ENCODE measurements around the gene SH2D3A.
"Not testable (repeated sequence)": the region's sequence is repeated elsewhere in the genome, so short reads cannot be mapped to it uniquely, and the experiment has no call there.

- not testable (repeated sequence) for TF ChIP-seq POLR2A (IDR thresholded peaks at IDR 0.05; ENCODE audit: extremely low read depth, insufficient read length)
- TF ChIP-seq, protein P1, sequence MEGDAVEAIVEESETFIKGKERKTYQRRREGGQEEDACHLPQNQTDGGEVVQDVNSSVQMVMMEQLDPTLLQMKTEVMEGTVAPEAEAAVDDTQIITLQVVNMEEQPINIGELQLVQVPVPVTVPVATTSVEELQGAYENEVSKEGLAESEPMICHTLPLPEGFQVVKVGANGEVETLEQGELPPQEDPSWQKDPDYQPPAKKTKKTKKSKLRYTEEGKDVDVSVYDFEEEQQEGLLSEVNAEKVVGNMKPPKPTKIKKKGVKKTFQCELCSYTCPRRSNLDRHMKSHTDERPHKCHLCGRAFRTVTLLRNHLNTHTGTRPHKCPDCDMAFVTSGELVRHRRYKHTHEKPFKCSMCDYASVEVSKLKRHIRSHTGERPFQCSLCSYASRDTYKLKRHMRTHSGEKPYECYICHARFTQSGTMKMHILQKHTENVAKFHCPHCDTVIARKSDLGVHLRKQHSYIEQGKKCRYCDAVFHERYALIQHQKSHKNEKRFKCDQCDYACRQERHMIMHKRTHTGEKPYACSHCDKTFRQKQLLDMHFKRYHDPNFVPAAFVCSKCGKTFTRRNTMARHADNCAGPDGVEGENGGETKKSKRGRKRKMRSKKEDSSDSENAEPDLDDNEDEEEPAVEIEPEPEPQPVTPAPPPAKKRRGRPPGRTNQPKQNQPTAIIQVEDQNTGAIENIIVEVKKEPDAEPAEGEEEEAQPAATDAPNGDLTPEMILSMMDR (IDR thresholded peaks at IDR 0.05; ENCODE audit: low read depth, low read length): not testable (repeated sequence)
These were observed 58.3 kb downstream of the SH2D3A start for GRCh38 chr19:6708913-6709312.
